Astrocyte of the spinal cord (primary cell): ENCODE data around the gene MYO3A.
"Not testable (repeated sequence)": the region's sequence is repeated elsewhere in the genome, so short reads cannot be mapped to it uniquely, and the experiment has no call there.

ENCODE experiments used
- DNase-seq: peaks from one replicate; pipeline ENCODE4 v3.0.0; 2011; ENCODE audit warnings: low read depth, low spot score
- H3K4me3 ChIP-seq: 2 replicates; pipeline ENCODE4 v1.5.1; 2011; ENCODE audit warnings: low read depth, mild to moderate bottlenecking, low read length, moderate library complexity
- in situ Hi-C: cut with HindIII; loops from 2 replicates; pipeline ENCODE4 v1.10.0; 2017; ENCODE audit warnings: low sequenced_read_pairs
- TF ChIP-seq, protein P1 (sequence below): IDR thresholded peaks from 2 replicates; pipeline ENCODE4 v1.5.1; 2012; ENCODE audit warnings: low read depth, mild to moderate bottlenecking, low read length, inconsistent platforms

MYO3A gene

DNA sequence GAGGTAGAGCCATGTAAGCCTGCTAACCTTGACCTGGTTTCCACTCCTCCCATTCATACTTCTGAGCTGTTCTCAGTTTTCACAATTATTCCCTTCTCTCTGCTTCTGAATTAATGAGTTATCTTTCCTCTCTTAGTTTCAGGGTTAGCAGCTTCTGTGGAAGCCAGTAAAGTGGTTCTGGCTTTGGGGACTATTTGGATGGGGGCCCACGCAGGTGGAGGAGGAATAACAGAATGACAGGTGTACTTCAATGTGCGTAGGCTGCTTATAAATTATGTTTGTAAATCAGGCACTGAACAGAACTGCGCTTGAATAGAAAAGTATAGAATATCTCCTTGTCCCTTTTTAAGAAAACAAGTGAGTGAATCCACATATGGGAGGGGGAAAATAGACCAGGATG, 153.6 kb downstream of the MYO3A start:
- no peak for DNase-seq
- no peak overlapping the region for H3K4me3 ChIP-seq
- in situ Hi-C loops: no loop called here
- TF ChIP-seq, protein P1, sequence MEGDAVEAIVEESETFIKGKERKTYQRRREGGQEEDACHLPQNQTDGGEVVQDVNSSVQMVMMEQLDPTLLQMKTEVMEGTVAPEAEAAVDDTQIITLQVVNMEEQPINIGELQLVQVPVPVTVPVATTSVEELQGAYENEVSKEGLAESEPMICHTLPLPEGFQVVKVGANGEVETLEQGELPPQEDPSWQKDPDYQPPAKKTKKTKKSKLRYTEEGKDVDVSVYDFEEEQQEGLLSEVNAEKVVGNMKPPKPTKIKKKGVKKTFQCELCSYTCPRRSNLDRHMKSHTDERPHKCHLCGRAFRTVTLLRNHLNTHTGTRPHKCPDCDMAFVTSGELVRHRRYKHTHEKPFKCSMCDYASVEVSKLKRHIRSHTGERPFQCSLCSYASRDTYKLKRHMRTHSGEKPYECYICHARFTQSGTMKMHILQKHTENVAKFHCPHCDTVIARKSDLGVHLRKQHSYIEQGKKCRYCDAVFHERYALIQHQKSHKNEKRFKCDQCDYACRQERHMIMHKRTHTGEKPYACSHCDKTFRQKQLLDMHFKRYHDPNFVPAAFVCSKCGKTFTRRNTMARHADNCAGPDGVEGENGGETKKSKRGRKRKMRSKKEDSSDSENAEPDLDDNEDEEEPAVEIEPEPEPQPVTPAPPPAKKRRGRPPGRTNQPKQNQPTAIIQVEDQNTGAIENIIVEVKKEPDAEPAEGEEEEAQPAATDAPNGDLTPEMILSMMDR: no peak

DNA sequence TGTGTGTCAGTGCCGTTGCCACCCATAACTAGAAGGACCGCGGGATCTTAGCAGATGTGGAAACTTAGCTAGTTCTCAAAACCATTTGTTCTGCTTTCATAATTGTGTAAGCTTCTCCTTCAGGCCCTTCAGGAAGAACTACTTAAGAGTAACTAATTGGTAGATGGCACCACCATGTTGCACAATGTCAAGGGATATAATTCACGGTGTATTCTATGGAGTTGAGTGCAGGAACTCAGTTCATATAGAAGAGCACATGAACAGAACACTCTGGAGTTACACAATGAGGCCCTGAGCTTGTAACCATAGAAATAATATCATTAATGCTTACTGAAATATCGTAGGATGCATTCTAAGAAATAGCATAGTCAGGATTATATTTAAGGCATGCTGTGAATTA, 156.0 kb downstream of the MYO3A start:
- H3K4me3 ChIP-seq: no peak overlapping the region
- no peak for DNase-seq
- TF ChIP-seq, protein P1: no peak
- in situ Hi-C loops: no loop called here

DNA sequence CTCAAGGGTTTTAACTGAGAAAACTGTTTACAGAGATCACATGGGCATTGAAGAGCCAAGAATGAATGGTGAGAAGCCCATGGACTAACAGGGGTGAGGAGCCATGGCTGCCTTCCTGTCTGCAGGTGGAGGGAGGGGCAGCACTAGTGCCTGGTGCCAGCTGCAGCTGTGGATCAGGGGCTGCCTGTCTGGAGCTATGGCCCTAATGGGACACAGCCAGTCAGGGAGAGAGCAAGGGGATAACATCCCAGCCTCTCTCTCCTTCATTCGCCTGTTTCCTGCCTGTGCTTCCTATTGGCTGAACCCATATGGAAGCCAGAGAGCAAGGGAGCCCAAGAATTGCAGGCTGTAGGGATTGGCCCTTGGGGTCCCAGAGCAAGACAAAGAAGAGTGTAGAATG, 156.7 kb downstream of the MYO3A start:
- in situ Hi-C loops: no loop called here
- no peak overlapping the region for H3K4me3 ChIP-seq
- no peak for DNase-seq
- TF ChIP-seq, protein P1: no peak

DNA sequence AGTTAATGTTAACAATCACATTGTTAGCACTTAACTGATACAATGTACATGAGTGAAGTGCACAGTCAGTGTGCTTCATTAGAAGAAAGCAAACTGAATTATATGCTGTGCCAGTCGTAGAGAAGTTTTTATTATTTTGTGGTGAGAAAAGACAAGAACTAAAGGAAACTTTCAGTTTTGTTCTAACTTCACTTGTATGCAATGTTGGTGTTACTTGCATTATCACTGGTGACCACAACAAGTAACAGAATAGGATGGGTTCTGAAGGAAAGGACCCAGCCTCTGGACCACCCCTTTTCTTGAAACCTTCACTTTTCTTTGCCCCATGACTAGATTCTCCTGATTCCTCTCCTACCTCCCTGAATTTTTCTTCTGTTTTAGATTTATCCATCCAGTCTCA, 159.2 kb downstream of the MYO3A start:
- no peak for DNase-seq
- no peak overlapping the region for H3K4me3 ChIP-seq
- TF ChIP-seq, protein P1: no peak
- in situ Hi-C loops: no loop called here

DNA sequence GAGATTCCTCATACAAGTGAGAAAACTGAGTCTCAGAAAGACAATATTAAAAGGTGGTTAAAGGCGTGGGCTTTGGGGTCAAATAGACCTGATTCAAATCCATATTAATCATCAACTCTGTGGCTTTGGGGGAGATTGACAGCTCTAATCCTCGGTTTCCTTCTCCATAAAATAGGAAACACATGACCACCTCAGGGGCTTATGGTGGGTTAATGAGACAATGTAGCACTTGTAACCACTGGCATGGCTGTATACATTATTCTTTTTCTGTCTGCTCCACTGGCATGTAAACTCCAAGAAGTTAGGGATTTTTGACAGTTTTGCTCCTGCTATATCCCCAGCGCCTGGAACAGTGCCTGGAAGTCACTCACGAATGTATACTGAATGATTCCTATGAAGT, 161.8 kb downstream of the MYO3A start:
- no peak overlapping the region for H3K4me3 ChIP-seq
- DNase-seq: no peak

DNA sequence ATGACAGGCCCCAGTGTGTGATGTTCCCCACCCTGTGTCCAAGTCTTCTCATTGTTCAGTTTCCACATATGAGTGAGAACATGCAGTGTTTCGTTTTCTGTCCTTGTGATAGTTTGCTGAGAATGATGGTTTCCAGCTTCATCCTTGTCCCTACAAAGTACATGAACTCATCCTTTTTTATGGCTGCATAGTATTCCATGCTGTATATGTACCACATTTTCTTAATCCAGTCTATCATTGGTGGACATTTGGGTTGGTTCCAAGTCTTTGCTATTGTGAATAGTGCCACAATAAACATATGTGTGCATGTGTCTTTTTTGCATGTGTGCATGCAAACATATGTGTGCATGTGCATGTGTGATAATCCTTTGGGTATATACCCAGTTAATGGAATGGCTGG, 163.5 kb downstream of the MYO3A start:
- in situ Hi-C loops: not testable (repeated sequence)

More for the DNA sequence above, 161.8 kb downstream of the MYO3A start:
- TF ChIP-seq, protein P1: no peak
- in situ Hi-C loops: no loop called here

DNA sequence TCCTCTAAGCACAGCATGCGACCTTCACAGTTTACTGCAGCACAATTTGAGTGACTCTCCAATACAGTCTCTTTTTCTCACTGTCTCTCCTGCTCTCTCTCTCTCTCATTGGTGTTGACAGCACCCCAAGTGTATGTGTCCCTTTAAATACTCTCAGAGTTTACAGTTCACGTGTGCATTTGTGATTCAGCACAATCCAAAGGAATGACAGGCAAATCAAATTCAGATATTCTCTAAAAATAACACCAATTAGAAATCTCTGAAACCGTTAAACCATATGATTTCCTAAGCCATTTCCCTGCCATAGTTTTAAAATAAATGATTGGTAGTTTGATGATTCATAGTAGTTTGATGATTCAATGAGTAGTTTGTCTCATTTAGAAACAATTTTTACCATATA, 178.5 kb downstream of the MYO3A start:
- no peak overlapping the region for H3K4me3 ChIP-seq
- no peak for DNase-seq
- in situ Hi-C loops: no loop called here
- TF ChIP-seq, protein P1: no peak

More for the DNA sequence above, 163.5 kb downstream of the MYO3A start:
- not testable (repeated sequence) for H3K4me3 ChIP-seq, DNase-seq
